Measurements from ENCODE around the gene RERE. TPM values are rescaled to one million over a fixed set of nuclear protein-coding genes. Genes with fewer than 3 reads are reported as not detected.

RERE gene
- total RNA-seq, 2 donors from 2014 or later: 144 to 174 TPM

- Histone ChIP-seq H3K27ac (no peak overlapping the region), H3K27me3 (replicated peaks; ENCODE audit: insufficient read depth) (no peaks in the 10 kb centered on the region), H3K4me1 (ENCODE audit: control insufficient read depth in 1 of 2, low read depth in 2 of 2) (peaks cover 0 to 12% of the 10 kb centered on the region in 2 donors), H3K36me3 (no peaks in the 10 kb centered on the region), H3K9me3 (no peaks in the 10 kb centered on the region), H3K4me3 (no peak overlapping the region)
- TF ChIP-seq, protein P1, sequence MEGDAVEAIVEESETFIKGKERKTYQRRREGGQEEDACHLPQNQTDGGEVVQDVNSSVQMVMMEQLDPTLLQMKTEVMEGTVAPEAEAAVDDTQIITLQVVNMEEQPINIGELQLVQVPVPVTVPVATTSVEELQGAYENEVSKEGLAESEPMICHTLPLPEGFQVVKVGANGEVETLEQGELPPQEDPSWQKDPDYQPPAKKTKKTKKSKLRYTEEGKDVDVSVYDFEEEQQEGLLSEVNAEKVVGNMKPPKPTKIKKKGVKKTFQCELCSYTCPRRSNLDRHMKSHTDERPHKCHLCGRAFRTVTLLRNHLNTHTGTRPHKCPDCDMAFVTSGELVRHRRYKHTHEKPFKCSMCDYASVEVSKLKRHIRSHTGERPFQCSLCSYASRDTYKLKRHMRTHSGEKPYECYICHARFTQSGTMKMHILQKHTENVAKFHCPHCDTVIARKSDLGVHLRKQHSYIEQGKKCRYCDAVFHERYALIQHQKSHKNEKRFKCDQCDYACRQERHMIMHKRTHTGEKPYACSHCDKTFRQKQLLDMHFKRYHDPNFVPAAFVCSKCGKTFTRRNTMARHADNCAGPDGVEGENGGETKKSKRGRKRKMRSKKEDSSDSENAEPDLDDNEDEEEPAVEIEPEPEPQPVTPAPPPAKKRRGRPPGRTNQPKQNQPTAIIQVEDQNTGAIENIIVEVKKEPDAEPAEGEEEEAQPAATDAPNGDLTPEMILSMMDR (IDR thresholded peaks at IDR 0.05): peak; percentile 91
- no peak for DNase-seq (ENCODE audit: low spot score)
- no peak for ATAC-seq (ENCODE audit: insufficient number of reproducible peaks, low FRiP score, low read depth)
Observed at GRCh38 chr1:8560611-8561544, 256.6 kb downstream of the RERE start.

- Histone ChIP-seq H3K9me3 (no peaks in the 10 kb centered on the region), H3K27me3 (replicated peaks; ENCODE audit: insufficient read depth) (no peaks in the 10 kb centered on the region), H3K36me3 (no peaks in the 10 kb centered on the region), H3K4me3 (no peak overlapping the region), H3K27ac (no peak overlapping the region), H3K4me1 (ENCODE audit: control insufficient read depth in 1 of 2, low read depth in 2 of 2) (peaks cover 0 to 14% of the 10 kb centered on the region in 2 donors)
- ATAC-seq (ENCODE audit: insufficient number of reproducible peaks, low FRiP score, low read depth): no peak
- DNase-seq (ENCODE audit: low spot score): no peak
- TF ChIP-seq, protein P1 (IDR thresholded peaks at IDR 0.05): no peak
Observed at GRCh38 chr1:8560035-8560434, 257.4 kb downstream of the RERE start.

GRCh38 chr1:8555582-8555981, 261.9 kb downstream of the RERE start:
- Histone ChIP-seq H3K9me3 (no peaks in the 10 kb centered on the region), H3K4me1 (ENCODE audit: control insufficient read depth in 1 of 2, low read depth in 2 of 2) (peaks cover 0 to 6% of the 10 kb centered on the region in 2 donors), H3K27ac (no peak overlapping the region), H3K4me3 (no peak overlapping the region), H3K27me3 (replicated peaks; ENCODE audit: insufficient read depth) (no peaks in the 10 kb centered on the region), H3K36me3 (no peaks in the 10 kb centered on the region)
- no peak for ATAC-seq (ENCODE audit: insufficient number of reproducible peaks, low FRiP score, low read depth)
- TF ChIP-seq, protein P1 (IDR thresholded peaks at IDR 0.05): no peak
- no peak for DNase-seq (ENCODE audit: low spot score)

GRCh38 chr1:8554956-8555534, 262.4 kb downstream of the RERE start:
- no peak for DNase-seq (ENCODE audit: low spot score)
- Histone ChIP-seq H3K27ac (no peak overlapping the region), H3K9me3 (no peaks in the 10 kb centered on the region), H3K4me1 (ENCODE audit: control insufficient read depth in 1 of 2, low read depth in 2 of 2) (peaks cover 0 to 6% of the 10 kb centered on the region in 2 donors), H3K4me3 (no peak overlapping the region), H3K27me3 (replicated peaks; ENCODE audit: insufficient read depth) (no peaks in the 10 kb centered on the region), H3K36me3 (no peaks in the 10 kb centered on the region)
- TF ChIP-seq, protein P1 (IDR thresholded peaks at IDR 0.05): no peak
- ATAC-seq (ENCODE audit: insufficient number of reproducible peaks, low FRiP score, low read depth): no peak

DNA sequence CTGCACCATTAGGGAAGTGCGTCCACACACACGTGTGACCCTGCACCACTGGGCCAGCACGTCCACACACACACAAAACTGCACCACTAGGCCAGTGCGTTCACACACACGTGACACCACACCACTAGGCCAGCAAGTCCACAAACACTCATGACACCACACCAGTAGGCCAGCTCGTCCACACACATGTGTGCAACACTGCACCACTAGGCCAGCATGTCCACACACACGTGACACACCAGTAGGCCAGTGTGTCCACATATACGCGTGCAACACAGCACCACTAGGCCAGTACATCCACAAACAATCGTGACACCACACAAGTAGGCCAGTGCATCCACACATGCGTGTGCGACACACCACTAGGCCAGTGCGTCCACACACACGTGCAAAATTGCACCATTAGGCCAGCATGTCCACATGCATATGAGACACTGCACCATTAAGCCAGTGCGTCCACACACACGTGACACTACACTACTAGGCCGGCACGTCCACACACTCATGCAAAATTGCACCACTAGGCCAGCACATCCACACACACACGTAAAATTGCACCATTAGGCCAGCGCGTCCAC, 264.5 kb downstream of the RERE start:
- H3K27me3 ChIP-seq (replicated peaks; ENCODE audit: insufficient read depth): no peaks in the 10 kb centered on the region
- TF ChIP-seq, protein P1 (IDR thresholded peaks at IDR 0.05): no peak
- H3K36me3 ChIP-seq: no peaks in the 10 kb centered on the region
- no peak overlapping the region for H3K27ac ChIP-seq
- no peak for DNase-seq (ENCODE audit: low spot score)
- ATAC-seq (ENCODE audit: insufficient number of reproducible peaks, low FRiP score, low read depth): no peak
- no peaks in the 10 kb centered on the region for H3K9me3 ChIP-seq
- H3K4me3 ChIP-seq: no peak overlapping the region
- peaks cover 0 to 6% of the 10 kb centered on the region in 2 donors for H3K4me1 ChIP-seq (ENCODE audit: control insufficient read depth in 1 of 2, low read depth in 2 of 2)
